ENCODE data around the gene CECR2.

DNA sequence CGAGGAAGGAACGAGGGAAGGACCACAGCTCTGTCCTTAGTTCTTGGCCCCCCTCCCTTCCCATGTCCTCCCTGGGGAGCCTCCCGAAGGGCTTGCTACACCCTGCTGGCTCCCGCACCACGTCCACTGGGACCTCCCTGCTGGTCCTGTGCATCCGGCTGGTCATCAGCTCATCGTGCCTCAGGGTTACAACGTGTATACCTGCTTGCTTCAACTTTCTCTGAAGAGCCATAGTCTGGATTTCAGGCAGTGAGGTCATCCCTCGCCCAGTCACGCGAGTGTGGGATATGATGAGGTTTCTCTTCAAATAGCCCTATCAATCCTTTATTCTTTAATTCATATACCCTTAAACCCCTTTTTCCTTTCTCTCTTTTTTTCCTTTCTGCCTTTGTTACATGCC is 21.5 kb upstream of the CECR2 start:
- TF ChIP-seq, protein P1, sequence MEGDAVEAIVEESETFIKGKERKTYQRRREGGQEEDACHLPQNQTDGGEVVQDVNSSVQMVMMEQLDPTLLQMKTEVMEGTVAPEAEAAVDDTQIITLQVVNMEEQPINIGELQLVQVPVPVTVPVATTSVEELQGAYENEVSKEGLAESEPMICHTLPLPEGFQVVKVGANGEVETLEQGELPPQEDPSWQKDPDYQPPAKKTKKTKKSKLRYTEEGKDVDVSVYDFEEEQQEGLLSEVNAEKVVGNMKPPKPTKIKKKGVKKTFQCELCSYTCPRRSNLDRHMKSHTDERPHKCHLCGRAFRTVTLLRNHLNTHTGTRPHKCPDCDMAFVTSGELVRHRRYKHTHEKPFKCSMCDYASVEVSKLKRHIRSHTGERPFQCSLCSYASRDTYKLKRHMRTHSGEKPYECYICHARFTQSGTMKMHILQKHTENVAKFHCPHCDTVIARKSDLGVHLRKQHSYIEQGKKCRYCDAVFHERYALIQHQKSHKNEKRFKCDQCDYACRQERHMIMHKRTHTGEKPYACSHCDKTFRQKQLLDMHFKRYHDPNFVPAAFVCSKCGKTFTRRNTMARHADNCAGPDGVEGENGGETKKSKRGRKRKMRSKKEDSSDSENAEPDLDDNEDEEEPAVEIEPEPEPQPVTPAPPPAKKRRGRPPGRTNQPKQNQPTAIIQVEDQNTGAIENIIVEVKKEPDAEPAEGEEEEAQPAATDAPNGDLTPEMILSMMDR (IDR thresholded peaks at IDR 0.05; ENCODE audit: borderline replicate concordance, extremely low read depth, low read length, poor library complexity, severe bottlenecking): no peak
- TF ChIP-seq EZH2 (IDR thresholded peaks at IDR 0.05; ENCODE audit: borderline replicate concordance, low read depth, low read length, severe bottlenecking): no peak
